OCI-LY7 (cell line): ENCODE results near the gene FNDC3B. TPM values are rescaled to one million over a fixed set of nuclear protein-coding genes. Genes with fewer than 3 reads are reported as not detected.

Experiments used
- BruUV-seq: library from RNA; stranded (reverse); fragments of 400-500 nt; replicated peaks from 2 replicates; lab custom pipeline; 2021; lab: Mats Ljungman, UMichigan
- CTCF ChIA-PET: fragments of 300-600 bp; sonication (Branson Sonifier 250); formaldehyde crosslinking; loops from one replicate; lab custom pipeline; 2022; ENCODE audit warnings: antibody characterized with exemption; ENCODE audit not compliant: unreplicated experiment; lab: Charles Lee
- POLR2A ChIA-PET: fragments of 300-600 bp; sonication (Branson Sonifier 250); formaldehyde crosslinking; loops from one replicate; lab custom pipeline; 2022; ENCODE audit warnings: antibody characterized with exemption; lab: Charles Lee
- DNase-seq: peaks from one replicate; pipeline ENCODE4 v3.0.0-alpha.2; 2015; ENCODE audit warnings: low spot score
- H2AFZ ChIP-seq: fragments of 200-600 bp; sonication (generic), shearing (Covaris generic); 2 replicates; pipeline ENCODE4 v1.6.1; 2014; ENCODE audit warnings: mild to moderate bottlenecking, antibody characterized with exemption, low read length, moderate library complexity
- H3K27ac ChIP-seq: fragments of 200-600 bp; sonication (generic); 2 replicates; pipeline ENCODE4 v1.5.1; 2014; ENCODE audit warnings: mixed run types, low read depth, mild to moderate bottlenecking, moderate library complexity, low read length, inconsistent platforms; ENCODE audit not compliant: poor library complexity, severe bottlenecking
- H3K36me3 ChIP-seq: fragments of 200-600 bp; sonication (generic); 2 replicates; pipeline ENCODE4 v1.6.1; 2014; ENCODE audit warnings: mild to moderate bottlenecking, antibody characterized with exemption, low read length, moderate library complexity, mixed read lengths; ENCODE audit not compliant: insufficient read depth
- H3K4me1 ChIP-seq: fragments of 200-600 bp; sonication (generic); 2 replicates; pipeline ENCODE4 v1.5.1; 2014; ENCODE audit warnings: mild to moderate bottlenecking, low read length; ENCODE audit not compliant: insufficient read depth, poor library complexity, severe bottlenecking
- H3K4me2 ChIP-seq: fragments of 200-600 bp; sonication (generic); 2 replicates; pipeline ENCODE4 v1.6.1; 2014; ENCODE audit warnings: mild to moderate bottlenecking, low read length
- H3K4me3 ChIP-seq: fragments of 200-600 bp; sonication (generic); 2 replicates; pipeline ENCODE4 v1.5.1; 2014; ENCODE audit warnings: mild to moderate bottlenecking, low read depth, low read length; ENCODE audit not compliant: poor library complexity, severe bottlenecking
- H3K79me2 ChIP-seq: fragments of 200-600 bp; sonication (generic); 2 replicates; pipeline ENCODE4 v1.6.1; 2016; ENCODE audit warnings: low read depth, mild to moderate bottlenecking, low read length, moderate library complexity, mixed read lengths; ENCODE audit not compliant: insufficient read depth
- H3K9me2 ChIP-seq: fragments of 200-600 bp; sonication (generic); 2 replicates; pipeline ENCODE4 v1.6.1; 2016; ENCODE audit warnings: mild to moderate bottlenecking, low read length, mixed read lengths; ENCODE audit not compliant: insufficient read depth
- H3K9me3 ChIP-seq: fragments of 200-600 bp; sonication (generic); 2 replicates; pipeline ENCODE4 v1.6.1; 2014; ENCODE audit warnings: mild to moderate bottlenecking, mixed run types, low read length, mixed read lengths
- H4K20me1 ChIP-seq: fragments of 200-600 bp; sonication (generic); 2 replicates; pipeline ENCODE4 v1.6.1; 2014; ENCODE audit warnings: mild to moderate bottlenecking, antibody characterized with exemption, low read length, moderate library complexity, mixed read lengths; ENCODE audit not compliant: insufficient read depth
- EZH2phosphoT487 ChIP-seq: fragments of 200-600 bp; sonication (generic); IDR thresholded peaks from 2 replicates; pipeline ENCODE4 v1.6.1; 2018; ENCODE audit warnings: low read depth, borderline replicate concordance, mild to moderate bottlenecking, mixed run types, antibody characterized with exemption, low read length, moderate library complexity, mixed read lengths
- intact Hi-C: fragments of 100-400 bp; cut with micrococcal nuclease; formaldehyde crosslinking; loops from one replicate; pipeline ENCODE4 v1.10.0; 2022; ENCODE audit not compliant: unreplicated experiment
- total RNA-seq, 2 experiments: library from RNA; depleted of rRNA in 1 of 2; stranded (reverse); fragments of >200 nt in 1 of 2; shearing (Covaris generic) in 1 of 2; gene quantifications; 2 replicates each; pipeline ENCODE4 v1.2.3, GENCODE V29; 2014 to 2022
- TF ChIP-seq, protein P1 (sequence below): fragments of 200-600 bp; sonication (generic); conservative IDR thresholded peaks from 2 replicates; pipeline ENCODE4 v1.5.1; 2014; ENCODE audit warnings: mild to moderate bottlenecking, antibody characterized with exemption, low read length, moderate library complexity, mixed read lengths

The FNDC3B gene
- total RNA-seq, 2 experiments from 2014 or later: 23.3 to 28.5 TPM

GRCh38 chr3:172291650-172292049, 252.3 kb downstream of the FNDC3B start:
- CTCF ChIA-PET: no interaction called here
- H3K9me3 ChIP-seq: no peaks in the 10 kb centered on the region
- H3K27ac ChIP-seq: no peak overlapping the region
- POLR2A ChIA-PET: no interaction called here
- H3K4me3 ChIP-seq: no peak overlapping the region
- no peaks in the 10 kb centered on the region for H3K4me1 ChIP-seq
- BruUV-seq: no TSS peak
- no peaks in the 10 kb centered on the region for H4K20me1 ChIP-seq
- no peak overlapping the region for H3K4me2 ChIP-seq
- H3K79me2 ChIP-seq: no peaks in the 10 kb centered on the region
- H3K36me3 ChIP-seq: no peaks in the 10 kb centered on the region; the same call in 1 of the 2 replicates
- no peak overlapping the region for H2AFZ ChIP-seq
- DNase-seq: no peak
- TF ChIP-seq, protein P1, sequence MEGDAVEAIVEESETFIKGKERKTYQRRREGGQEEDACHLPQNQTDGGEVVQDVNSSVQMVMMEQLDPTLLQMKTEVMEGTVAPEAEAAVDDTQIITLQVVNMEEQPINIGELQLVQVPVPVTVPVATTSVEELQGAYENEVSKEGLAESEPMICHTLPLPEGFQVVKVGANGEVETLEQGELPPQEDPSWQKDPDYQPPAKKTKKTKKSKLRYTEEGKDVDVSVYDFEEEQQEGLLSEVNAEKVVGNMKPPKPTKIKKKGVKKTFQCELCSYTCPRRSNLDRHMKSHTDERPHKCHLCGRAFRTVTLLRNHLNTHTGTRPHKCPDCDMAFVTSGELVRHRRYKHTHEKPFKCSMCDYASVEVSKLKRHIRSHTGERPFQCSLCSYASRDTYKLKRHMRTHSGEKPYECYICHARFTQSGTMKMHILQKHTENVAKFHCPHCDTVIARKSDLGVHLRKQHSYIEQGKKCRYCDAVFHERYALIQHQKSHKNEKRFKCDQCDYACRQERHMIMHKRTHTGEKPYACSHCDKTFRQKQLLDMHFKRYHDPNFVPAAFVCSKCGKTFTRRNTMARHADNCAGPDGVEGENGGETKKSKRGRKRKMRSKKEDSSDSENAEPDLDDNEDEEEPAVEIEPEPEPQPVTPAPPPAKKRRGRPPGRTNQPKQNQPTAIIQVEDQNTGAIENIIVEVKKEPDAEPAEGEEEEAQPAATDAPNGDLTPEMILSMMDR: no peak
- no peak for TF ChIP-seq EZH2phosphoT487
- no peaks in the 10 kb centered on the region for H3K9me2 ChIP-seq
- intact Hi-C loops: no loop called here

DNA sequence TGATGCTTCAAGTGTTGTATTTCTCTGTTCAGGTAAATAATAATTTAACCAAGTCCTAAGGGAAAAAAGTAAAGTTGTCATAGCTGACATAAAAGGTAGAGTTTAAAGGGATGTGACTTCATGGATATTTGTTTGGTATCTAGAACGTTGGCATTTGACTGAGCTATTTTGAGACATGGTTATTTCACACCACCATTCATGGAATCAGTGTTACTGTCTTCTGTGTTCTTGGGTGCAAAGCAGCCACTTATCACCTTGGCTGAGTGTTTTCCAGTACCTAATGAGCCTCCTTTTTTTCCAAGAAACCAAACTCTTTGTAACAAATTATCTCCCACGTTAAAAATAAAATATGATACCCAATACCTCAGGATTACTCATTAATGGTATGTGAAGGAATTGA, 253.0 kb downstream of the FNDC3B start:
- Histone ChIP-seq H3K27ac (no peak overlapping the region), H3K79me2 (no peaks in the 10 kb centered on the region), H3K4me3 (no peak overlapping the region), H3K4me2 (no peak overlapping the region), H4K20me1 (no peaks in the 10 kb centered on the region), H3K4me1 (no peaks in the 10 kb centered on the region), H2AFZ (no peak overlapping the region), H3K9me2 (no peaks in the 10 kb centered on the region), H3K36me3 (no peaks in the 10 kb centered on the region; the same call in 1 of the 2 replicates), H3K9me3 (no peaks in the 10 kb centered on the region)
- intact Hi-C loops: no loop called here
- CTCF ChIA-PET: no interaction called here
- no peak for DNase-seq
- BruUV-seq: no TSS peak
- TF ChIP-seq, protein P1: no peak
- no peak for TF ChIP-seq EZH2phosphoT487
- POLR2A ChIA-PET: interaction anchor here (0.6 kb wide), 1 partner anchor 47 kb away, joined by 3 read pairs; no protein-coding TSS in a partner anchor

- no TSS peak for BruUV-seq
- POLR2A ChIA-PET: no interaction called here
- intact Hi-C loops: no loop called here
Measured at GRCh38 chr3:172293093-172293492, 253.7 kb downstream of the FNDC3B start.

More at GRCh38 chr3:172293093-172293492, 253.7 kb downstream of the FNDC3B start:
- CTCF ChIA-PET: no interaction called here
- H4K20me1 ChIP-seq: no peaks in the 10 kb centered on the region
- H2AFZ ChIP-seq: no peak overlapping the region
- H3K9me3 ChIP-seq: no peaks in the 10 kb centered on the region
- no peak overlapping the region for H3K4me3 ChIP-seq
- H3K79me2 ChIP-seq: no peaks in the 10 kb centered on the region
- DNase-seq: no peak
- no peaks in the 10 kb centered on the region for H3K9me2 ChIP-seq
- no peak overlapping the region for H3K27ac ChIP-seq
- H3K4me2 ChIP-seq: no peak overlapping the region
- no peaks in the 10 kb centered on the region; the same call in 1 of the 2 replicates for H3K36me3 ChIP-seq
- no peaks in the 10 kb centered on the region for H3K4me1 ChIP-seq
- TF ChIP-seq, protein P1: no peak
- no peak for TF ChIP-seq EZH2phosphoT487
